Measurements from ENCODE around the gene SASH3. TPM values are rescaled to one million over a fixed set of nuclear protein-coding genes. Genes with fewer than 3 reads are reported as not detected.

Gene SASH3
- total RNA-seq, 2 donors from 2014 or later = not detected

- Histone ChIP-seq H3K36me3 (ENCODE audit: control insufficient read depth, insufficient read depth, low read length) (peaks cover 14% of the 10 kb centered on the region), H3K27ac (ENCODE audit: low read depth, low read length) (no peak overlapping the region), H3K4me3 (ENCODE audit: low read length) (no peak overlapping the region), H3K27me3 (ENCODE audit: control insufficient read depth, insufficient read depth, low read length, poor library complexity, severe bottlenecking) (no peaks in the 10 kb centered on the region), H3K9ac (ENCODE audit: extremely low read depth, low read length, poor library complexity, severe bottlenecking) (no peak overlapping the region), H3K9me3 (ENCODE audit: control insufficient read depth, low read length) (no peaks in the 10 kb centered on the region), H3K4me1 (ENCODE audit: control insufficient read depth, insufficient read depth, low read length) (no peaks in the 10 kb centered on the region)
- Mint-ChIP-seq H3K9me3 (peaks cover 23% of the 10 kb centered on the region), H3K4me3 (no peak overlapping the region), H3K4me1 (peaks cover 4% of the 10 kb centered on the region), H3K27ac (no peak overlapping the region), H3K36me3 (ENCODE audit: low read depth) (peaks cover 36% of the 10 kb centered on the region), H3K27me3 (ENCODE audit: insufficient read depth) (no peaks in the 10 kb centered on the region)
- 90% methylated on average over 4 of the region's 4 CpGs; no CpG with 5 or more reads in 1 of the 2 experiments for whole genome bisulfite sequencing, 2 experiments (ENCODE audit: insufficient coverage in 1 of 2, insufficient read length in 1 of 2)
- DNase-seq = no peak
- TF ChIP-seq CTCF (conservative IDR thresholded peaks at IDR 0.05) = no peak
Observed at GRCh38 chrX:129830494-129830893, 50.7 kb downstream of the SASH3 start.

- Mint-ChIP-seq H3K36me3 (ENCODE audit: low read depth) (peaks cover 28% of the 10 kb centered on the region), H3K9me3 (peaks cover 19% of the 10 kb centered on the region), H3K4me1 (peaks cover under 1% of the 10 kb centered on the region), H3K27ac (no peak overlapping the region), H3K27me3 (ENCODE audit: insufficient read depth) (no peaks in the 10 kb centered on the region), H3K4me3 (no peak overlapping the region)
- no peaks in the 10 kb centered on the region for H3K9me3 ChIP-seq (ENCODE audit: control insufficient read depth, low read length)
- TF ChIP-seq CTCF (conservative IDR thresholded peaks at IDR 0.05) = no peak
- H3K27me3 ChIP-seq (ENCODE audit: control insufficient read depth, insufficient read depth, low read length, poor library complexity, severe bottlenecking) = no peaks in the 10 kb centered on the region
- WGBS, 2 experiments (ENCODE audit: insufficient coverage in 1 of 2, insufficient read length in 1 of 2) = 84 to 91% methylated on average over 3 to 7 of the region's 8 CpGs
- no peak overlapping the region for H3K4me3 ChIP-seq (ENCODE audit: low read length)
- no peaks in the 10 kb centered on the region for H3K4me1 ChIP-seq (ENCODE audit: control insufficient read depth, insufficient read depth, low read length)
- H3K27ac ChIP-seq (ENCODE audit: low read depth, low read length) = no peak overlapping the region
- no peak overlapping the region for H3K9ac ChIP-seq (ENCODE audit: extremely low read depth, low read length, poor library complexity, severe bottlenecking)
- peaks cover 14% of the 10 kb centered on the region for H3K36me3 ChIP-seq (ENCODE audit: control insufficient read depth, insufficient read depth, low read length)
- no peak for DNase-seq
Observed at GRCh38 chrX:129831091-129831885, 51.5 kb downstream of the SASH3 start.

GRCh38 chrX:129833153-129833990 lies 53.6 kb downstream of the SASH3 start:
- WGBS, 2 experiments (ENCODE audit: insufficient coverage in 1 of 2, insufficient read length in 1 of 2) = 90 to 98% methylated on average over 2 to 5 of the region's 5 CpGs

More at GRCh38 chrX:129833153-129833990, 53.6 kb downstream of the SASH3 start:
- Histone ChIP-seq H3K27me3 (ENCODE audit: control insufficient read depth, insufficient read depth, low read length, poor library complexity, severe bottlenecking) (no peaks in the 10 kb centered on the region), H3K36me3 (ENCODE audit: control insufficient read depth, insufficient read depth, low read length) (peaks cover 33% of the 10 kb centered on the region), H3K4me1 (ENCODE audit: control insufficient read depth, insufficient read depth, low read length) (no peaks in the 10 kb centered on the region), H3K9me3 (ENCODE audit: control insufficient read depth, low read length) (no peaks in the 10 kb centered on the region), H3K27ac (ENCODE audit: low read depth, low read length) (no peak overlapping the region), H3K4me3 (ENCODE audit: low read length) (no peak overlapping the region), H3K9ac (ENCODE audit: extremely low read depth, low read length, poor library complexity, severe bottlenecking) (no peak overlapping the region)
- Mint-ChIP-seq H3K4me1 (no peaks in the 10 kb centered on the region), H3K4me3 (no peak overlapping the region), H3K27me3 (ENCODE audit: insufficient read depth) (no peaks in the 10 kb centered on the region), H3K27ac (no peak overlapping the region), H3K9me3 (peaks cover 19% of the 10 kb centered on the region), H3K36me3 (ENCODE audit: low read depth) (peaks cover 24% of the 10 kb centered on the region)
- no peak for DNase-seq
- TF ChIP-seq CTCF (conservative IDR thresholded peaks at IDR 0.05) = no peak
